HCEC 1CT (cell line): ENCODE measurements around the gene PCDHA7.
"Not testable (repeated sequence)": the region's sequence is repeated elsewhere in the genome, so short reads cannot be mapped to it uniquely, and the experiment has no call there.

Source experiments
- DNase-seq: peaks from one replicate; pipeline ENCODE4 v3.0.0-alpha.2; 2017

PCDHA7 gene

DNA sequence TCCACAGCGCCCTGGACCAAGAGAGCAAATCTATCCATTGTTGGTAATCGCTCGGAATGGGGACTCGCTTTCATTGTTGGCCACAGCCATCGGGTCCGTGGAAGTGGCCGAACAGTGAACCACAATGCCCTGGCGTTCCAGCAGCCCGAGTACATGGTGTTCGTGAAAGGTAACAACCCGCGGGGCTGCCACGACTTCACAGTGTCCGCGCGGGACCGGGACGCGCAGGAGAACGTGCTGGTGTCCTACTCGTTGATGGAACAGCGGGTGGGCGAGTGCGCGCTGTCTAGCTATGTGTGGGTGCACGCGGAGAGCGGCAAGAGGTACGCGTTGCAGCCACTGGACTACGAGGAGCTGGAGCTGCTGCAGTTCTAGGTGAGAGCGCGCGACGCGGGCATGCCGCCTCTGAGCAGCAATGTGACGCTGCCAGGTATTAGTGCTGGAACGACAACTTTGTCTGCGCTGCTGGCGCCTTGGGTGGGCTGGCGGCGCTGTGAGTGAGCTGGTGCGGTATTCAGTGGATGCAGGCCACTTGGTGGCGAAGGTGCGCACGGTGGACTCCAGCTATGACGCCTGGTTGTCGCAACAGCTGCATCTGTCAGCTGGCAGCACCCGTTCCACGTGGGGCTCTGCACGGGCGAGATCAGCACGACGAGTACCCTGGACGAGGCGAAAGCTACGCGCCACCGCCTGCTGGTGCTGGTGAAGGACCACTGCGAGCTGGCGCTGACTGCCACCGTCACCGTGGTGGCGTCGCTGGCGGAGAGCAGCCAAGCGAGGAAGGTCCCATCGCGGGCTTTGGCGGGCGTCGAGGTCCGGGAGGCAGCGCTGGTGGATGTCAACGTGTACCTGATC, 28.6 kb downstream of the PCDHA7 start:
- no peak for DNase-seq

DNA sequence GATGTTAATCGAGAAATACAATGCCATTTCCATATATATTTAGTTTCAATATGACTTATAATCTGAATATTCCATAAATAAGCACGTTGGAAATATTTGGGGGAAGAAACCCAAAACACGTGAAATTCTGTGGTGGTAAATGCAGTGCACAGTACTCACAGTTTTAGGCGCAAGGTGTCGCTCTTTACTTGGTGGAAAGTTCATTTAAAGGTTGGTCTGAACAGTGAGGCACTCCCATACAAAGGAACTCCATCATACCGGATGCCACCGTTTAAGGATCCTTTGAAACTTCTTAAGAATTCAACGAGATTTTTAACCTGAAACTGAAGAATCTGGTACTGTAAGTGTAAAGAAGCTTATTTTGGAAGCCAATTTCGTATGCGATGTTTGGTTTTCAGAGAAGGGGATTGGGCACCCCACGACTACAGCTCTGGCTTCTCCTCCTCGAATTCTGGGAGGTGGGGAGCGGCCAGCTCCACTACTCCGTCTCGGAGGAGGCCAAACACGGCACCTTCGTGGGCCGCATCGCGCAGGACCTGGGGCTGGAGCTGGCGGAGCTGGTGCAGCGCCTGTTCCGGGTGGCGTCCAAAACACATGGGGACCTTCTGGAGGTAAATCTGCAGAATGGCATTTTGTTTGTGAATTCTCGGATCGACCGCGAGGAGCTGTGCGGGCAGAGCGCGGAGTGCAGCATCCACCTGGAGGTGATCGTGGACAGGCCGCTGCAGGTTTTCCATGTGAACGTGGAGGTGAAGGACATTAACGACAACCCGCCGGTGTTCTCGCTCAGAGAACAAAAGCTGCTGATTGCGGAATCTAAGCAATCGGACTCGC, 34.9 kb downstream of the PCDHA7 start, which contains the start of gene PCDHA11:
PCDHA11 (plus strand) TSS at position 237 of the 834 bp plus-strand sequence; CDS start at position 384, 147 bp downstream.
- no peak for DNase-seq

DNA sequence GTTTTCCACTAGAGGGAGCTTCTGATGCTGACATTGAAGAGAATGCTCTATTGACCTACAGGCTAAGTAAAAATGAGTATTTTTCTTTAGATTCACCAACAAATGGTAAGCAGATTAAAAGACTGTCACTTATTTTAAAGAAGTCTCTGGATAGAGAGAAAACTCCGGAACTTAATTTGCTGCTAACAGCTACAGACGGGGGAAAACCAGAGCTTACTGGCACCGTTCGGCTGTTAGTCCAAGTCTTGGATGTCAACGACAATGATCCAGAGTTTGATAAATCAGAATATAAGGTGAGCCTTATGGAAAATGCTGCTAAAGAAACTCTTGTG, 35.5 kb downstream of the PCDHA7 start:
- DNase-seq: no peak

DNA sequence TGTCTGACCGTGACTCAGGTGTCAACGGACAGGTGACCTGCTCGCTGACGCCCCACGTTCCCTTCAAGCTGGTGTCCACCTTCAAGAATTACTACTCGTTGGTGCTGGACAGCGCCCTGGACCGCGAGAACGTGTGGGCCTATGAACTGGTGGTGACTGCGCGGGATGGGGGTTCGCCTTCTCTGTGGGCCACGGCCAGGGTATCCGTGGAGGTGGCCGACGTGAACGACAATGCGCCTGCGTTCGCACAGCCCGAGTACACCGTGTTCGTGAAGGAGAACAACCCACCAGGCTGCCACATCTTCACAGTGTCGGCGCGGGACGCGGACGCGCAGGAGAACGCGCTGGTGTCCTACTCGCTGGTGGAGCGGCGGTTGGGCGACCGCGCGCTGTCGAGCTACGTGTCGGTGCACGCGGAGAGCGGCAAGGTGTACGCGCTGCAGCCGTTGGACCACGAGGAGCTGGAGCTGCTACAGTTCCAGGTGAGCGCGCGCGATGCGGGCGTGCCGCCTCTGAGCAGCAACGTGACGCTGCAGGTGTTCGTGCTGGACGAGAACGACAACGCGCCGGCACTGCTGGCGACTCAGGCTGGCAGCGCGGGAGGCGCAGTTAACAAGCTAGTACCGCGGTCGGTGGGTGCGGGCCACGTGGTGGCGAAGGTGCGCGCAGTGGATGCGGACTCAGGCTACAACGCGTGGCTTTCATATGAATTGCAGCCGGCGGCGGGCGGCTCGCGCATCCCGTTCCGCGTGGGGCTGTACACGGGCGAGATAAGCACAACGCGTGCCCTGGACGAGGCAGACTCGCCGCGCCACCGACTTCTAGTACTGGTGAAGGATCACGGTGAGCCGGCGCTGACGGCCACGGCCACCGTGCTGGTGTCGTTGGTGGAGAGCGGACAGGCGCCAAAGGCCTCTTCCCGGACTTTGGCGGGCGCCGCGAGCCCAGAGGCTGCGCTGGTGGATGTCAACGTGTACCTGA, 36.4 kb downstream of the PCDHA7 start:
- DNase-seq: no peak

- no peak for DNase-seq
Measured at GRCh38 chr5:140875085-140876065, 41.3 kb downstream of the PCDHA7 start, which contains the start of gene PCDHA12. Gene PCDHA12, plus strand, starts transcription at chr5:140875308. Its CDS starts 165 bp downstream, at chr5:140875473.

GRCh38 chr5:140876541-140877261, 42.6 kb downstream of the PCDHA7 start:
- not testable (repeated sequence) for DNase-seq

- DNase-seq: no peak
Measured at GRCh38 chr5:140877262-140877581, 43.2 kb downstream of the PCDHA7 start.

DNA sequence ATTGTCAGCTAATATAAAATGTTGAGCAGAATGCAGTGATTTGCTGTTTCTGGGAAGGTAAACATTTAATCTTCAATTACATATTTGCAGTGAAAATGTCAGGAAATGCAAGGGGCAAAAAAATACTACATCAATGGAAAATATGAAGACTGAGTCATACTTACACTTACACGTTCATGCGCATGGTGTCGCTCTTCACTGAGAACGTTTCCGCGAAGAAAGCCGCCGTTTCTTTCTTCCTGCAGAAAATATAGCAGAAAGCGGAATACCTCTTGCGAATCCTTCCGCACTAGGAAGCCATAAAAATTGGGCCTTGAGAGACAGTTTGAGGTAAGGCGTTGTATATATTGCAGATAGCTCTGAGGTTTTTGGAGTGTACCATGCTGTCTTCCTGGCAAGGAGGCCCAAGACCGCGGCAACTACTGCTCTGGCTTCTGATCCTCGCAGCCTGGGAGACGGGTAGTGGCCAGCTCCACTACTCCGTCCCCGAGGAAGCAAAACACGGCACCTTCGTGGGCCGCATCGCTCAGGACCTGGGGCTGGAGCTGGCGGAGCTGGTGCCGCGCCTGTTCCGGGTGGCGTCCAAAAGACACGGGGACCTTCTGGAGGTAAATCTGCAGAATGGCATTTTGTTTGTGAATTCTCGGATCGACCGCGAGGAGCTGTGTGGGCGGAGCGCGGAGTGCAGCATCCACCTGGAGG, 48.0 kb downstream of the PCDHA7 start, which contains the start of gene PCDHA13:
PCDHA13 (plus strand) TSS at position 236 of the 702 bp plus-strand sequence; CDS start at position 381, 145 bp downstream.
- DNase-seq: no peak

- DNase-seq: no peak
Measured at GRCh38 chr5:140882591-140882899, 48.5 kb downstream of the PCDHA7 start.

DNA sequence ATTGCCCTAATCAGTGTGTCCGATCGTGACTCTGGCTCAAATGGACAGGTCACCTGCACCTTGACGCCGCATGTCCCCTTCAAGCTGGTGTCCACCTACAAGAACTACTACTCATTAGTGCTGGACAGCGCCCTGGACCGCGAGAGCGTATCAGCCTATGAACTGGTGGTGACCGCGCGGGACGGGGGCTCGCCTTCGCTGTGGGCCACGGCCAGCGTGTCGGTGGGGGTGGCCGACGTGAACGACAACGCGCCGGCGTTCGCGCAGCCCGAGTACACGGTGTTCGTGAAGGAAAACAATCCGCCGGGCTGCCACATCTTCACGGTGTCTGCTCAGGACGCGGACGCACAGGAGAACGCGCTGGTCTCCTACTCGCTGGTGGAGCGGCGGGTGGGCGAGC, 49.3 kb downstream of the PCDHA7 start:
- DNase-seq: no peak

- no peak for DNase-seq
Measured at GRCh38 chr5:140883927-140884697, 50.0 kb downstream of the PCDHA7 start.
